Psoas muscle (tissue), 8 donors: ENCODE measurements around the gene HLA-DRB1. TPM values are rescaled to one million over a fixed set of nuclear protein-coding genes. Genes with fewer than 3 reads are reported as not detected.

Experiments used
- ATAC-seq, 4 donors: fragments of 200-7000 bp; cut with Tn5 transposase; one replicate each; pipeline ENCODE4 v1.9.1; 2020; ENCODE audit warnings: moderate library complexity in 3 of 4, mild to moderate bottlenecking in 2 of 4
- DNase-seq, 2 donors: peaks; one replicate each; pipeline ENCODE4 v3.0.0-alpha.2; 2020
- H3K27ac ChIP-seq: fragments of 200-600 bp; one replicate; pipeline ENCODE4 v1.8.0; 2022
- H3K27me3 ChIP-seq, 3 donors: fragments of 200-600 bp in 1 of 3; one replicate each; pipeline versions ENCODE4 v1.6.1 to v1.8.0; 2013 to 2022; ENCODE audit warnings: low read length in 2 of 3, mild to moderate bottlenecking in 2 of 3, moderate library complexity in 1 of 3; ENCODE audit not compliant: insufficient read depth in 3 of 3
- H3K36me3 ChIP-seq, 2 donors: fragments of 200-600 bp in 1 of 2; one replicate each; pipeline versions ENCODE4 v1.6.1 to v1.8.0; 2013 to 2022; ENCODE audit warnings: low read depth in 1 of 2, mild to moderate bottlenecking in 1 of 2, moderate library complexity in 1 of 2; ENCODE audit not compliant: insufficient read depth in 1 of 2
- H3K4me1 ChIP-seq: fragments of 200-600 bp; one replicate; pipeline ENCODE4 v1.8.0; 2022
- H3K4me3 ChIP-seq: fragments of 200-600 bp; one replicate; pipeline ENCODE4 v1.8.0; 2022; ENCODE audit warnings: mild to moderate bottlenecking
- H3K9me3 ChIP-seq: fragments of 200-600 bp; one replicate; pipeline ENCODE4 v1.8.0; 2022
- WGBS, 3 donors: extraction: QIAGEN DNeasy Blood & Tissue Kit; methylation state at CpG; one replicate each; pipeline versions ENCODE4 v1.1.6 to v1.1.7; 2013; 5-methylcytosine and 5-hydroxymethylcytosine counted together
- intact Hi-C, 2 donors: fragments of 100-400 bp; cut with DNase I; formaldehyde crosslinking; loops; one replicate each; pipeline versions ENCODE4 v1.11.0 to v1.14.2; 2022
- polyA plus RNA-seq, 3 donors: library from polyadenylated mRNA; stranded (reverse); fragments of 200-250 nt; gene quantifications; one replicate each; pipeline ENCODE4 v1.2.3, GENCODE V29; 2013
- total RNA-seq, 4 donors: library from RNA; stranded (reverse); fragmentation: NEBNext Ultra II Directional in 2 of 4; extraction: Animal tissue kit (Norgen Biotek cat#: 25700) in 2 of 4; gene quantifications; one replicate each; pipeline versions ENCODE4 v1.2.1 to v1.2.4, GENCODE V29; 2021 to 2023
- TF ChIP-seq, protein P1 (sequence below): fragments of 200-600 bp; IDR thresholded peaks from one replicate; pipeline ENCODE4 v1.8.0; 2022; ENCODE audit warnings: antibody characterized with exemption
- donor health status: healthy with polysubstance abuse.
- donor health status: DM: no; HTN: no; CAD: no; lungs with moderate emphysema.
- donor health status: Bipolar disorder and iron deficiency.
- donor health status: healthy.
- donor health status: DM: yes; HTN: yes; CAD: no.
- donor health status: DM: no; HTN: no; CAD: no.
- donor health status: DM: no; HTN: no; CAD: no.
- donor health status: DM: yes; HTN: yes; CAD: no.

The HLA-DRB1 gene
- total and polyA plus RNA-seq, 7 donors, result 13.2 to 49.4 (median 23.4) TPM

DNA sequence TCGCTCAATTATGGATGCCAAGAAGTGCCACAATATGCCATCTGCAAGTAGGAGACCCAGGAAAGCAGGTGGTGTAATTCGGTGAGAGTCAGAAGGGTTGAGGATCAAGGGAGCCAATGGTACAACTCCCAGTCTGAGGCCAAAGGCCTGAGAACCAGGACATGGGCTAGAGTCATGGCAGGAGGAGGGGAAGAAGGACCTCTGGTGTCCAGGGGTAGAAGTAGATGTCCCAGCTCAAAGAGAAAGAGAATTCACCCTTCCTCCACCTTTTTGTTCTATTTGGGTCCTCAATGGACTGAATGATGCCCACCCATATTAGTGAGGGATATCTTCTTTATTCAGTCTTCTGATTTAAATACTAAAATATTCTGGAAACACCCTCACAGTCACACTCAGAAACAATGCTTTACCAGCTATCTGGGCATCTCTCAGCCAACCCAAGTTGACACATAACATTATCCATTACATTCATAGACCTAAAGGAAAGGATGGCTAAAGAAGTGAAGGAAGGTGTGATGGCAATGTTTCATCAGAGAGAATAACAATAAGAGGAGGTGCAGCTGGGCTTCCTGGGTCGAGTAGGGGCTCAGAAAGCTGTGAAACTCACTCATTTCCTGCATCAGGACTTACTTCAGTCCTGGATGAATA is 26.4 kb upstream of the HLA-DRB1 start:
- DNase-seq (no peak), ATAC-seq (no peak)
- WGBS, 3 donors, result 30 to 43% (median 30%) methylated on average over 3 of the region's 3 CpGs
- Histone ChIP-seq H3K36me3 (no peaks in the 10 kb centered on the region), H3K4me1 (no peaks in the 10 kb centered on the region), H3K9me3 (no peaks in the 10 kb centered on the region), H3K27me3 (no peaks in the 10 kb centered on the region), H3K4me3 (no peak overlapping the region), H3K27ac (no peak overlapping the region)
- intact Hi-C loops, result no loop called here
- TF ChIP-seq, protein P1, sequence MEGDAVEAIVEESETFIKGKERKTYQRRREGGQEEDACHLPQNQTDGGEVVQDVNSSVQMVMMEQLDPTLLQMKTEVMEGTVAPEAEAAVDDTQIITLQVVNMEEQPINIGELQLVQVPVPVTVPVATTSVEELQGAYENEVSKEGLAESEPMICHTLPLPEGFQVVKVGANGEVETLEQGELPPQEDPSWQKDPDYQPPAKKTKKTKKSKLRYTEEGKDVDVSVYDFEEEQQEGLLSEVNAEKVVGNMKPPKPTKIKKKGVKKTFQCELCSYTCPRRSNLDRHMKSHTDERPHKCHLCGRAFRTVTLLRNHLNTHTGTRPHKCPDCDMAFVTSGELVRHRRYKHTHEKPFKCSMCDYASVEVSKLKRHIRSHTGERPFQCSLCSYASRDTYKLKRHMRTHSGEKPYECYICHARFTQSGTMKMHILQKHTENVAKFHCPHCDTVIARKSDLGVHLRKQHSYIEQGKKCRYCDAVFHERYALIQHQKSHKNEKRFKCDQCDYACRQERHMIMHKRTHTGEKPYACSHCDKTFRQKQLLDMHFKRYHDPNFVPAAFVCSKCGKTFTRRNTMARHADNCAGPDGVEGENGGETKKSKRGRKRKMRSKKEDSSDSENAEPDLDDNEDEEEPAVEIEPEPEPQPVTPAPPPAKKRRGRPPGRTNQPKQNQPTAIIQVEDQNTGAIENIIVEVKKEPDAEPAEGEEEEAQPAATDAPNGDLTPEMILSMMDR, result no peak

DNA sequence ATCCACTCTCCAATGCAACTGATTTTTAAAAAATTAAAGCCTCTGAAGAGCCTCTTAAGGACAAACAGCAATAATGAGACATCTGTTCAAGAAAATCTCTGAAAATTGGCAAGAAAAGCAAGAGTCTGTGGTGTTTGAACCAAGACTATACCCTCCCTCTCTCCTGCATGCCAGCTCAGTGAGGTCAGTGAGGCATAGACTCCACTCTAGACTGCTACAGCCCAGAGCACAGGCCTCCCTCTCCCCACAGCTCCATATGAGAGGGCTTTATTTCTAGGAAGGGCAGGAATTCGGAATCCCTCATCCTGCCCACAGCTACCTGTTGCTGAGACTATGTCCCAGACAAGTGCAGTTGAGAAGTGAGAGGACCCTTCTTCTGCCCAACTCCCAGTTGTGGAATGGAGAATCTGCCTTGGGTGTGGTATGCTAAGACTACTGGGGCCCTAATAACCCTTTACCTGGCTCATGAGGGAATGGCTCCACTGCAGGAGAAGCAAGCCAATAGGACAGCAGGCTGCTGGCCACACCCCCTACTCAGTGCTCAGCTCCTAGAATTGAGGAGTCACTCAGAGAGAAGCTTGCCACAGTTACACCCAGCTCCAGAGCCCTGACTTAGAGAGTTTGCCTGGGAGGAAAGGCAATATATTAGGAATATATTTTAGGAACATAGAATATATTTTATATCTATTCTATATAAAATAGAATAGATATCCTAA is 24.9 kb upstream of the HLA-DRB1 start:
- WGBS, 3 donors, result 0 to 74% (median 42%) methylated on average over 1 of the region's 1 CpG
- no peak overlapping the region for H3K4me3 ChIP-seq
- intact Hi-C loops, result no loop called here
- no peaks in the 10 kb centered on the region for H3K4me1 ChIP-seq
- no peaks in the 10 kb centered on the region for H3K9me3 ChIP-seq
- ATAC-seq (no peak), DNase-seq (no peak)
- H3K27ac ChIP-seq, result no peak overlapping the region
- TF ChIP-seq, protein P1, result no peak
- H3K36me3 ChIP-seq, result no peaks in the 10 kb centered on the region
- no peaks in the 10 kb centered on the region for H3K27me3 ChIP-seq

DNA sequence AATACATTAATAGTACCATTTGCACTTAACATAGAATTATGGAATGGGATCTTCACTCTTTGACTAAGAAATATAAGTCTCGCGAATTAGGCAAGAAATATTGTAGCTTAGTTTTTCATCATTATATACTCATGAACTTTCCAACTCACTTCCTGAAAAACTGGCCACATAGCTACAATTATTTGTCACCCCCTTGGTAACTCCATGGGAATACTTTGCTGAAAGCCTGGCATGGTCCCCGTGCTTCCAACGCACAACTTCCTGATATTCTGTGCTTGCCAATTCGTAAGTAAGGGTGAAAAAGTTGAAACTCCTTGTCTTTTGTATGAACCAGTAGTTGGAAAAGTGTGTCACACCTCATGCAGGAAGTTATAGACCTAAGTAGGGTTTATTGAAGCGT is 23.8 kb upstream of the HLA-DRB1 start:
- intact Hi-C loops, result no loop called here
- Histone ChIP-seq H3K36me3 (no peaks in the 10 kb centered on the region), H3K27me3 (no peaks in the 10 kb centered on the region), H3K4me1 (no peaks in the 10 kb centered on the region), H3K4me3 (no peak overlapping the region), H3K9me3 (no peaks in the 10 kb centered on the region), H3K27ac (no peak overlapping the region)
- ATAC-seq, result no peak
- DNase-seq, result no peak
- TF ChIP-seq, protein P1, result no peak
- 21 to 38% (median 24%) methylated on average over 6 of the region's 6 CpGs for WGBS, 3 donors

DNA sequence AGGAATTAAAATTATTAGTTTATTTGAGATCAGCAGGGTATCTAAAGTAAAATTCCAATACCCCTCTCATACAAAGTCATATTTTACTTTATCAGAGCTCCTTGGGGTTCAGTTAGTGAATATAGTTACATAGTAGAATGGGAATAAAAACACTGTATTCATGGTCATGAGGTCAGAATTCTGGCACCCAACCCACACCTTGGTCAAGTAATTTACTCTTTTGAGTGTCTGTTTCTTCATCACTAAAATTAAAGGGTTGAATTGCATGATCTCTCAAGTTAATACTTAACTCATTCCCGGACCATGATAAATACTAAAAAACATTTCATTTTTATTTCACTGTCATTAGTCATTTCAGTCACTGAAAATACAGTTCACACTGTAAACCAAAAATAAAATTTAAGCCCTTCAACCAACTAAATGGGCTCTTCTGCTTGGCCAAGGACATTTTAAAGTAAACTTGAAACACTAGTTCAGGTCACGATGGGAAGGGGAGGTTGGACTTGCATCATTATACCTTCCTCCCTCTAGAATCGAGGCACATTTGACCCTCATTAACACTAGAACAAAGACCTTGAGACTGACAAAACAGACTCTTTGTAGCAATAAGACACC is 21.1 kb upstream of the HLA-DRB1 start:
- Histone ChIP-seq H3K27me3 (no peaks in the 10 kb centered on the region), H3K36me3 (no peaks in the 10 kb centered on the region), H3K4me1 (no peaks in the 10 kb centered on the region), H3K9me3 (no peaks in the 10 kb centered on the region), H3K27ac (no peak overlapping the region), H3K4me3 (no peak overlapping the region)
- DNase-seq, result no peak
- ATAC-seq, result no peak
- WGBS, 3 donors, result 26 to 58% (median 27%) methylated on average over 3 of the region's 3 CpGs
- TF ChIP-seq, protein P1, result no peak
- intact Hi-C loops, result no loop called here
